CD14-positive monocyte (primary cell): ENCODE measurements around the gene ZC3H8. TPM values are rescaled to one million over a fixed set of nuclear protein-coding genes. Genes with fewer than 3 reads are reported as not detected.
A peak's percentile ranks its signal among the peaks of the same experiment; 100 is the strongest.

Experiments used
- DNase-seq, 3 donors: peaks; one replicate each; pipeline ENCODE4 v3.0.0-alpha.2; 2011 to 2022
- H2AFZ ChIP-seq: 2 replicates; pipeline ENCODE4 v1.6.0; 2012; ENCODE audit warnings: mild to moderate bottlenecking, low read depth, low read length, inconsistent platforms; ENCODE audit not compliant: insufficient read depth, poor library complexity, severe bottlenecking
- H3K27ac ChIP-seq, 2 donors: 1 replicate in 1 of 2; 2 replicates in 1 of 2; pipeline ENCODE4 v1.5.1; 2012 to 2013; ENCODE audit warnings: low read length in 2 of 2, control low read depth in 1 of 2, inconsistent platforms in 1 of 2, low read depth in 1 of 2, mild to moderate bottlenecking in 1 of 2
- H3K27me3 ChIP-seq, 2 donors: one replicate each; pipeline versions ENCODE4 v1.6.0 to v1.6.1; 2011 to 2013; ENCODE audit warnings: low read length in 2 of 2; ENCODE audit not compliant: control insufficient read depth in 2 of 2, insufficient read depth in 2 of 2
- H3K36me3 ChIP-seq, 2 donors: replicated peaks in 1 of 2; 1 replicate in 1 of 2; 2 replicates in 1 of 2; pipeline versions ENCODE4 v1.5.1 to v1.6.1; 2012 to 2013; ENCODE audit warnings: low read length in 2 of 2, control low read depth in 1 of 2, inconsistent platforms in 1 of 2, mild to moderate bottlenecking in 1 of 2; ENCODE audit not compliant: insufficient read depth in 2 of 2, control insufficient read depth in 1 of 2
- H3K4me1 ChIP-seq, 2 donors: 1 replicate in 1 of 2; 2 replicates in 1 of 2; pipeline versions ENCODE4 v1.5.1 to v1.6.1; 2012 to 2013; ENCODE audit warnings: low read length in 2 of 2, control low read depth in 1 of 2, inconsistent platforms in 1 of 2, mild to moderate bottlenecking in 1 of 2, moderate library complexity in 1 of 2; ENCODE audit not compliant: insufficient read depth in 2 of 2, control insufficient read depth in 1 of 2
- H3K4me2 ChIP-seq: replicated peaks from 2 replicates; pipeline ENCODE3; 2012; ENCODE audit warnings: low read length, moderate library complexity, mild to moderate bottlenecking; ENCODE audit not compliant: poor library complexity, severe bottlenecking; ENCODE audit errors: extremely low read depth
- H3K4me3 ChIP-seq, 3 experiments: fragments of 200-600 bp in 1 of 3; sonication (generic) in 1 of 3; replicated peaks in 1 of 3; 1 replicate in 2 of 3; 2 replicates in 1 of 3; pipeline ENCODE4 v1.5.1; 2011 to 2013; ENCODE audit warnings: low read length in 3 of 3, mild to moderate bottlenecking in 3 of 3, control low read depth in 2 of 3, low read depth in 2 of 3, inconsistent platforms in 1 of 3, moderate library complexity in 1 of 3
- H3K79me2 ChIP-seq: 2 replicates; pipeline ENCODE4 v1.6.0; 2012; ENCODE audit warnings: mild to moderate bottlenecking, control low read depth, inconsistent platforms, low read length, moderate library complexity; ENCODE audit not compliant: insufficient read depth
- H3K9ac ChIP-seq: 2 replicates; pipeline ENCODE4 v1.6.0; 2017; ENCODE audit warnings: low read length, mild to moderate bottlenecking; ENCODE audit not compliant: insufficient read depth, poor library complexity, severe bottlenecking
- H3K9me3 ChIP-seq, 2 donors: replicated peaks in 1 of 2; 1 replicate in 1 of 2; 2 replicates in 1 of 2; pipeline versions ENCODE4 v1.5.1 to v1.6.1; 2012 to 2013; ENCODE audit warnings: low read length in 2 of 2, control low read depth in 1 of 2; ENCODE audit not compliant: control insufficient read depth in 1 of 2, insufficient read depth in 1 of 2
- H4K20me1 ChIP-seq: 2 replicates; pipeline ENCODE4 v1.6.0; 2012; ENCODE audit warnings: mild to moderate bottlenecking, low read length, control low read depth, moderate library complexity; ENCODE audit not compliant: insufficient read depth
- H3K27ac Mint-ChIP-seq, 7 donors: one replicate each; pipeline ENCODE4 v1.8.0; 2020; ENCODE audit warnings: mild to moderate bottlenecking in 7 of 7, mixed read lengths in 7 of 7, moderate library complexity in 6 of 7, inconsistent platforms in 2 of 7
- H3K27me3 Mint-ChIP-seq, 3 donors: one replicate each; pipeline ENCODE4 v1.8.0; 2021 to 2022; ENCODE audit warnings: low read depth in 3 of 3, mild to moderate bottlenecking in 3 of 3, mixed read lengths in 3 of 3, moderate library complexity in 3 of 3, inconsistent platforms in 1 of 3
- H3K36me3 Mint-ChIP-seq, 2 donors: one replicate each; pipeline ENCODE4 v1.8.0; 2020; ENCODE audit warnings: mixed read lengths in 2 of 2, inconsistent platforms in 1 of 2, mild to moderate bottlenecking in 1 of 2
- H3K4me1 Mint-ChIP-seq: one replicate; pipeline ENCODE4 v1.8.0; 2020; ENCODE audit warnings: mild to moderate bottlenecking, mixed read lengths
- H3K4me3 Mint-ChIP-seq, 2 donors: one replicate each; pipeline ENCODE4 v1.8.0; 2020; ENCODE audit warnings: mild to moderate bottlenecking in 2 of 2, mixed read lengths in 2 of 2, moderate library complexity in 1 of 2
- H3K9me3 Mint-ChIP-seq, 7 donors: one replicate each; pipeline ENCODE4 v1.8.0; 2020 to 2022; ENCODE audit warnings: mixed read lengths in 7 of 7, mild to moderate bottlenecking in 6 of 7, moderate library complexity in 6 of 7, inconsistent platforms in 2 of 7
- CTCF ChIP-seq: fragments of 200-600 bp; IDR thresholded peaks from one replicate; pipeline ENCODE4 v1.8.0; 2022; ENCODE audit warnings: antibody characterized with exemption, mild to moderate bottlenecking
- WGBS: methylation state at CpG from one replicate; pipeline ENCODE4 v1.1.5; 2013; ENCODE audit warnings: missing lambda C conversion rate; ENCODE audit not compliant: insufficient coverage; 5-methylcytosine and 5-hydroxymethylcytosine counted together
- intact Hi-C, 2 donors: fragments of 100-400 bp; cut with micrococcal nuclease; formaldehyde crosslinking; loops; one replicate each; pipeline versions ENCODE4 v1.15.0 to v1.15.1; 2023
- polyA plus RNA-seq, 3 donors: library from polyadenylated mRNA; depleted of rRNA in 1 of 3; unstranded in 2 of 3; stranded (reverse) in 1 of 3; fragments of 300-500 nt in 2 of 3; fragments of >200 nt in 1 of 3; fragmentation: Illumina TruSeq in 2 of 3; gene quantifications; 1 replicate in 2 of 3; 2 replicates in 1 of 3; pipeline ENCODE4 v1.2.3, GENCODE V29; 2012 to 2021

ZC3H8 gene
- polyA plus RNA-seq, 3 donors = 2.3 to 6.9 (median 2.3) TPM

DNA sequence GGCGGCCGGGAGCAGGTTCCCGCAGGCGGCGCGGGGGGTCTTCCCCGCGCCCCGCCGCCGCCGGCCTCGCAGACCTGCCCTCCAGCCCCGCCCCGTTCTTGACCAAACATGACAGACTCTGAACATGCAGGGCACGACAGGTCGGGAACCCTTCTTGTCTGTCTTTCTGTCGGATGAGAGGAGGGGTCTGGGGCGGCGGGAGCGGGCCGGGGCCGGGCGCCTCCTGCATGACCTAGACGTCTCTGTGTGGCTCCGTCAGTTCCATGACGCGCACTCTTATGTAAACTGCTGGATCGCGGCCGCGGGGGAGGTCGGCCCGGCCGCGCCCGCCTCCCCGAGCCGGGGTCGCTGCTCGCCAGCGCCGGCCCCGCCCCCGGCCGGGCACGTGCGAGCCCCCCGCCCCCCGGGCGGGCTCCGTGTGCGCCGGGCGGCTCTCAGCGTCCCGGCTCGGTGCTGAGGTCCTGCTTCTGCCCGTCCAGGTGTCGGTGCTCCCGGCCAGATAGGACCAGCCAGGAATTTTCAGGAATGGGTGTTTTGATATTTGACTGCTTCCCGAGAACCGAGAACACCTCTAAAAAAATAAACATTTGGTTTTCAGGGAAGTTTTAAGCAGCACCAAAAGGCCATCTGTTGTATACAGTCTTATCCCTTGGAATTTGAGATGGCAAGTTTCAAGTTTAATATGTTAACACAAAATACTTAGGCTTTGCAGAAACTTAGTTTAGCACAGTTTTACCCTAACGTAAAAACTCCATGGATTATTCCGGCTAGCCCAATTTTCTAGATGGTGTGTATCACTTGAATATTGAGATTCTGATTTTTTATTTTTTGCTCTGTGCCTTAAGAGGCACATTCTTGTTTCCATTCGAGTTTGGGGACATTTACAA is 21.3 kb upstream of the ZC3H8 start:
- Mint-ChIP-seq H3K4me3 (peak overlapping the region; percentile 84 to 90), H3K4me1 (peaks cover 6% of the 10 kb centered on the region), H3K9me3 (no peaks in the 10 kb centered on the region), H3K36me3 (peaks cover 2% of the 10 kb centered on the region in 2 donors), H3K27me3 (no peaks in the 10 kb centered on the region), H3K27ac (peak overlapping the region; percentile 95 to 98 (median 97))
- Histone ChIP-seq H3K27me3 (no peaks in the 10 kb centered on the region), H2AFZ (peak overlapping the region; percentile 82), H3K9me3 (no peaks in the 10 kb centered on the region), H3K4me1 (peaks cover 3 to 12% of the 10 kb centered on the region in 2 donors), H3K4me3 (peak overlapping the region; percentile 62 to 93 (median 83)), H3K4me2 (peak overlapping the region; percentile 80), H3K79me2 (peaks cover 22% of the 10 kb centered on the region), H3K36me3 (no peaks in the 10 kb centered on the region), H3K9ac (peak overlapping the region; percentile 100), H3K27ac (peak overlapping the region; percentile 98 to 99), H4K20me1 (no peaks in the 10 kb centered on the region)
- WGBS = under 1% methylated on average over 46 of the region's 66 CpGs
- intact Hi-C loops = loop anchor here in 1 of 2 donors (10.0 kb wide), 1 partner anchor 221 kb away; the partner anchor contains the start of gene TMEM87B
- DNase-seq = peak; percentile 72 to 77 (median 74)
- no peak for TF ChIP-seq CTCF

DNA sequence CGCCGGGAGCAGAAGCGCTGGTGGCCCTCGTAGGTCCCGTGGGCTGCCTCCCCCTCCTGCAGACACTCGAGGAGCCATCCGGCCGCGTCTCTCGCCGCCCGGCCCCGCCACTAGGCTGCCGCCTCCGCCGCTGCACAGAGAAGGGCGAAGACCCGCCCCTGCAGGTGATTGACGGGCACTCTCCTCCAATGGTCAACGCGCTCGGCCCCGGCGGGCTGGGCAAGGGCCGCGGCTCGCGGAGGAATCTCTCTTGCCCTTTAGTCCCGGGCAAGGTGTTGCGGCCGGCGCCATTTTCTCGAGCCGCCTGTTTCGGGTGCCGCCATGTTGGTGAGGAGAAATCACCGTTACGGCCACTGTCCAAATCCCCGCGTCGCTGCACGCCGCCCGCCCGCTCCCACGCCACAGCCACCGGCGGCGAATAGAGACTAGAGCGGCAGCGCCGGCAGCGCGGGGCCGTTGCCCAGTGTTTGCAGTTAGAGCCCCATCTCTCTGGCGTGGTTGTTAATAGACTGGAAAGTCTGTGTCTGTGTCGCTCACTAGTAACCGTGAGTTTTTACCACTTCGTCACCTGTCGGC is 20.6 kb upstream of the ZC3H8 start, which contains the start of gene ZC3H6:
Gene ZC3H6 (plus strand): TSS at position 287 of the 576 bp plus-strand sequence. CDS start 398 bp downstream, outside the sequence.
- H3K4me2 ChIP-seq = peak within 1 kb of the TSS; percentile 80
- no peaks in the 10 kb centered on the region for H3K27me3 ChIP-seq
- H4K20me1 ChIP-seq = no peaks in the 10 kb centered on the region
- WGBS = under 1% methylated on average over 59 of the region's 60 CpGs
- peaks cover 22% of the 10 kb centered on the region for H3K79me2 ChIP-seq
- Mint-ChIP-seq H3K4me1 (peaks cover 3% of the 10 kb centered on the region), H3K9me3 (no peaks in the 10 kb centered on the region), H3K4me3 (peak within 1 kb of the TSS; percentile 84 to 90), H3K36me3 (peaks cover 2% of the 10 kb centered on the region in 2 donors), H3K27me3 (no peaks in the 10 kb centered on the region), H3K27ac (peak within 1 kb of the TSS; percentile 95 to 98 (median 97))
- H3K27ac ChIP-seq = peak within 1 kb of the TSS; percentile 98 to 99
- DNase-seq = peak; percentile 98 to 99 (median 99)
- no peaks in the 10 kb centered on the region for H3K9me3 ChIP-seq
- H3K4me3 ChIP-seq = peak within 1 kb of the TSS; percentile 81 to 93 (median 83)
- H3K36me3 ChIP-seq = no peaks in the 10 kb centered on the region
- intact Hi-C loops = loop anchor here in 1 of 2 donors (10.0 kb wide), 1 partner anchor 221 kb away; the partner anchor contains the start of gene TMEM87B
- TF ChIP-seq CTCF = no peak
- H3K9ac ChIP-seq = peak within 1 kb of the TSS; percentile 100
- H2AFZ ChIP-seq = peak within 1 kb of the TSS; percentile 82
- H3K4me1 ChIP-seq = peaks cover 3 to 12% of the 10 kb centered on the region in 2 donors
